ENCODE measurements around the gene ANAPC7.

- TF ChIP-seq CTCF (IDR thresholded peaks at IDR 0.05) = no peak
- TF ChIP-seq POLR2A (IDR thresholded peaks at IDR 0.05) = no peak
These were observed 621 bp upstream of the ANAPC7 start for GRCh38 chr12:110403976-110404682.

Measured in lower leg skin (tissue), 3 donors.